Measurements from ENCODE around the gene CYFIP2. TPM values are rescaled to one million over a fixed set of nuclear protein-coding genes. Genes with fewer than 3 reads are reported as not detected.

The CYFIP2 gene
- total RNA-seq, 2 donors from 2014 or later, result 29.3 to 33.4 TPM

- TF ChIP-seq CTCF (conservative IDR thresholded peaks at IDR 0.05), result no peak
- H3K27me3 Mint-ChIP-seq (ENCODE audit: insufficient read depth), result no peaks in the 10 kb centered on the region
- H3K27ac Mint-ChIP-seq, result no peak overlapping the region
- H3K9me3 Mint-ChIP-seq, result no peaks in the 10 kb centered on the region
- Histone ChIP-seq H3K36me3 (ENCODE audit: control insufficient read depth, insufficient read depth, low read length) (no peaks in the 10 kb centered on the region), H3K4me1 (ENCODE audit: control insufficient read depth, insufficient read depth, low read length) (no peaks in the 10 kb centered on the region), H3K27ac (ENCODE audit: low read depth, low read length) (no peak overlapping the region), H3K27me3 (ENCODE audit: control insufficient read depth, insufficient read depth, low read length, poor library complexity, severe bottlenecking) (no peaks in the 10 kb centered on the region), H3K9ac (ENCODE audit: extremely low read depth, low read length, poor library complexity, severe bottlenecking) (no peak overlapping the region), H3K4me3 (ENCODE audit: low read length) (no peak overlapping the region), H3K9me3 (ENCODE audit: control insufficient read depth, low read length) (no peaks in the 10 kb centered on the region)
- no peak for DNase-seq
- no peaks in the 10 kb centered on the region for H3K4me1 Mint-ChIP-seq
- no peaks in the 10 kb centered on the region for H3K36me3 Mint-ChIP-seq (ENCODE audit: low read depth)
- H3K4me3 Mint-ChIP-seq, result no peak overlapping the region
- 82% methylated on average over 2 of the region's 2 CpGs; no CpG with 5 or more reads in 1 of the 2 experiments for WGBS, 2 experiments (ENCODE audit: insufficient coverage in 1 of 2, insufficient read length in 1 of 2)
These were observed 12.6 kb downstream of the CYFIP2 start for GRCh38 chr5:157278319-157279037.

GRCh38 chr5:157279605-157280239 lies 13.8 kb downstream of the CYFIP2 start:
- no peak overlapping the region for H3K9ac ChIP-seq (ENCODE audit: extremely low read depth, low read length, poor library complexity, severe bottlenecking)
- WGBS, 2 experiments (ENCODE audit: insufficient coverage in 1 of 2, insufficient read length in 1 of 2), result 80 to 94% methylated on average over 2 to 7 of the region's 7 CpGs
- DNase-seq, result no peak
- Mint-ChIP-seq H3K27me3 (ENCODE audit: insufficient read depth) (no peaks in the 10 kb centered on the region), H3K4me3 (no peak overlapping the region), H3K36me3 (ENCODE audit: low read depth) (no peaks in the 10 kb centered on the region), H3K27ac (no peak overlapping the region), H3K4me1 (no peaks in the 10 kb centered on the region), H3K9me3 (no peaks in the 10 kb centered on the region)
- H3K27ac ChIP-seq (ENCODE audit: low read depth, low read length), result no peak overlapping the region
- no peak overlapping the region for H3K4me3 ChIP-seq (ENCODE audit: low read length)
- H3K27me3 ChIP-seq (ENCODE audit: control insufficient read depth, insufficient read depth, low read length, poor library complexity, severe bottlenecking), result no peaks in the 10 kb centered on the region
- H3K4me1 ChIP-seq (ENCODE audit: control insufficient read depth, insufficient read depth, low read length), result no peaks in the 10 kb centered on the region
- no peaks in the 10 kb centered on the region for H3K36me3 ChIP-seq (ENCODE audit: control insufficient read depth, insufficient read depth, low read length)
- H3K9me3 ChIP-seq (ENCODE audit: control insufficient read depth, low read length), result no peaks in the 10 kb centered on the region
- TF ChIP-seq CTCF (conservative IDR thresholded peaks at IDR 0.05), result no peak

- TF ChIP-seq CTCF (conservative IDR thresholded peaks at IDR 0.05), result no peak
- H3K27me3 ChIP-seq (ENCODE audit: control insufficient read depth, insufficient read depth, low read length, poor library complexity, severe bottlenecking), result no peaks in the 10 kb centered on the region
- Mint-ChIP-seq H3K36me3 (ENCODE audit: low read depth) (no peaks in the 10 kb centered on the region), H3K27ac (no peak overlapping the region), H3K27me3 (ENCODE audit: insufficient read depth) (no peaks in the 10 kb centered on the region), H3K4me1 (no peaks in the 10 kb centered on the region), H3K9me3 (no peaks in the 10 kb centered on the region), H3K4me3 (no peak overlapping the region)
- WGBS, 2 experiments (ENCODE audit: insufficient coverage in 1 of 2, insufficient read length in 1 of 2), result 92 to 100% methylated on average over 1 to 3 of the region's 3 CpGs
- no peaks in the 10 kb centered on the region for H3K4me1 ChIP-seq (ENCODE audit: control insufficient read depth, insufficient read depth, low read length)
- H3K4me3 ChIP-seq (ENCODE audit: low read length), result no peak overlapping the region
- H3K27ac ChIP-seq (ENCODE audit: low read depth, low read length), result no peak overlapping the region
- no peak for DNase-seq
- no peaks in the 10 kb centered on the region for H3K36me3 ChIP-seq (ENCODE audit: control insufficient read depth, insufficient read depth, low read length)
- H3K9ac ChIP-seq (ENCODE audit: extremely low read depth, low read length, poor library complexity, severe bottlenecking), result no peak overlapping the region
- H3K9me3 ChIP-seq (ENCODE audit: control insufficient read depth, low read length), result no peaks in the 10 kb centered on the region
These were observed 15.0 kb downstream of the CYFIP2 start for GRCh38 chr5:157280927-157281326.
